Measurements from ENCODE around the gene TMEM205.

TMEM205 gene

DNA sequence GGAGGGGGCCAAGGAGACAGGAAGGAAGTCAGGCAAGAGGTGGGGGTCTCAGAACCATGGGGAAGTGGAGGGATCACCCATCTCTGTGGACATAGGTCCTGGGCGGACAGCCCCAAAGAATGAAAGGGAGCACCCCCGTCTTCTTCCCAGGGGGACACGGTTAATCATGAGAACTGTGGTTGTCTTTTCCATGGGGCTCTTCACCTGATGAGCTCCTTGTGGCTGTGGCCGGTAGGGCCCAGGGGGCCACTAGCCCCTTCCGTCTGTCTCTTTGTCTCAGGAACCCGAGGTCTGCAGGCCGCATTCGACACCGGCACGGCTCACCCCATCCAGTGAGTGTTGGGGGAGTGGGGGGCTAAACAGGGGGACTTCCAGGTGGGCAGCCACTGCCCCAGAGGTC, 17.8 kb upstream of the TMEM205 start:
- TF ChIP-seq ZFP30 (CRISPR knock-in tag; IDR thresholded peaks at IDR 0.05), result no peak
- no peak for TF ChIP-seq ARNTL (CRISPR knock-in tag; IDR thresholded peaks at IDR 0.05; ENCODE audit: borderline replicate concordance, low read depth)
- TF ChIP-seq TCF4 (CRISPR knock-in tag; IDR thresholded peaks at IDR 0.05; ENCODE audit: borderline replicate concordance), result no peak
- ATAC-seq, result no peak

DNA sequence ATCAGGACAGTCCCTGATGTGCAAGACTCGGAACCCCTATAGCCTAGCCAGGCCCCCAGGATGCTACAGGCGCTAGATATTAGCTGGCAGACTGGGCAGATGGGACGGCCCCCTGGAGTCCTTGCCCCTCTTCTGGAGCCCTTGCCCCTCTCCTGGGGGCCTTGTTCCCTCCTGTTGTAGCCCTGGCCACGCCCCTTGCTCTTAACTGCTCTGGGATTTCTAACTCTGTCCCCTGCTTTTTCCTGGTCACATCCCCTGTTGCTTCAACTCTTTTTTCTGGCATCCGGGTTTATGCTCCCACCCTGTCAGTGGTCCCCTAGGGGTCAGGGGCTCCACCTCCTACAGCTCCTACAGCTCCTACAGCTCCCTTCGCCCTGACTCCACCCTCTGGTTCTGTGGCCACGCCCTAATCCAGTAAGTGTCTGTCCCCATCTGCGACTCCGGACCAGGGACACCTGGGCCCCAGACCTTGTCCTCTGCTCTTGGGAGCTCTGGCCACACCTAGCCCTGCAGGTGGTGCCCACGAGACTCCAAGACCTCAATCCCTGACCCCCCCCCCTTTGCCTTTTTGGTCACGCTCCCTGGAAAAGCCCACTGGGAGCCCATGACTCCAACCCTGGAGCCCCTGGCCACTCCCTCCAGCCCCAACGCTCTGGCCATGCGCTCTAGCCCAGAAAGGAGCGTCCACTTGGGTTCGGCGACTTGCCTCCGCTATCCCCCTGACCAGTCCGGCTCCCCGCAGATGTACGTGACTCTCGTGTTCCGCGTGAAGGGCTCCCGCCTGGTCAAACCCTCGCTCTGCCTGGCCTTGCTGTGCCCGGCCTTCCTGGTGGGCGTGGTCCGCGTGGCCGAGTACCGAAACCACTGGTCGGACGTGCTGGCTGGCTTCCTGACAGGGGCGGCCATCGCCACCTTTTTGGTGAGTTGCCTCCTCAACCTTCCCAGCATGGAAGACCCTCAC, 16.0 kb upstream of the TMEM205 start:
- no peak for ATAC-seq
- TF ChIP-seq ZNF8 (CRISPR knock-in tag; IDR thresholded peaks at IDR 0.05), result no peak
- no peak for TF ChIP-seq RARB (CRISPR knock-in tag; IDR thresholded peaks at IDR 0.05)
- no peak for TF ChIP-seq TCF4 (CRISPR knock-in tag; IDR thresholded peaks at IDR 0.05; ENCODE audit: borderline replicate concordance)
- no peak for TF ChIP-seq GLIS3 (CRISPR knock-in tag; IDR thresholded peaks at IDR 0.05)
- no peak for TF ChIP-seq PPARA (CRISPR knock-in tag; IDR thresholded peaks at IDR 0.05; ENCODE audit: borderline replicate concordance)
- TF ChIP-seq ZFP30 (CRISPR knock-in tag; IDR thresholded peaks at IDR 0.05), result no peak
- no peak for TF ChIP-seq ZC3H10 (CRISPR knock-in tag; IDR thresholded peaks at IDR 0.05)
- TF ChIP-seq BACH2 (CRISPR knock-in tag; IDR thresholded peaks at IDR 0.05; ENCODE audit: borderline replicate concordance), result no peak
- TF ChIP-seq CSDC2 (CRISPR knock-in tag; IDR thresholded peaks at IDR 0.05), result no peak
- no peak for TF ChIP-seq ARNTL (CRISPR knock-in tag; IDR thresholded peaks at IDR 0.05; ENCODE audit: borderline replicate concordance, low read depth)
- TF ChIP-seq ESRRG (CRISPR knock-in tag; IDR thresholded peaks at IDR 0.05), result no peak
- TF ChIP-seq TOX (CRISPR knock-in tag; IDR thresholded peaks at IDR 0.05; ENCODE audit: borderline replicate concordance), result no peak
- no peak for TF ChIP-seq OSR1 (CRISPR knock-in tag; IDR thresholded peaks at IDR 0.05)
- TF ChIP-seq, protein P1, sequence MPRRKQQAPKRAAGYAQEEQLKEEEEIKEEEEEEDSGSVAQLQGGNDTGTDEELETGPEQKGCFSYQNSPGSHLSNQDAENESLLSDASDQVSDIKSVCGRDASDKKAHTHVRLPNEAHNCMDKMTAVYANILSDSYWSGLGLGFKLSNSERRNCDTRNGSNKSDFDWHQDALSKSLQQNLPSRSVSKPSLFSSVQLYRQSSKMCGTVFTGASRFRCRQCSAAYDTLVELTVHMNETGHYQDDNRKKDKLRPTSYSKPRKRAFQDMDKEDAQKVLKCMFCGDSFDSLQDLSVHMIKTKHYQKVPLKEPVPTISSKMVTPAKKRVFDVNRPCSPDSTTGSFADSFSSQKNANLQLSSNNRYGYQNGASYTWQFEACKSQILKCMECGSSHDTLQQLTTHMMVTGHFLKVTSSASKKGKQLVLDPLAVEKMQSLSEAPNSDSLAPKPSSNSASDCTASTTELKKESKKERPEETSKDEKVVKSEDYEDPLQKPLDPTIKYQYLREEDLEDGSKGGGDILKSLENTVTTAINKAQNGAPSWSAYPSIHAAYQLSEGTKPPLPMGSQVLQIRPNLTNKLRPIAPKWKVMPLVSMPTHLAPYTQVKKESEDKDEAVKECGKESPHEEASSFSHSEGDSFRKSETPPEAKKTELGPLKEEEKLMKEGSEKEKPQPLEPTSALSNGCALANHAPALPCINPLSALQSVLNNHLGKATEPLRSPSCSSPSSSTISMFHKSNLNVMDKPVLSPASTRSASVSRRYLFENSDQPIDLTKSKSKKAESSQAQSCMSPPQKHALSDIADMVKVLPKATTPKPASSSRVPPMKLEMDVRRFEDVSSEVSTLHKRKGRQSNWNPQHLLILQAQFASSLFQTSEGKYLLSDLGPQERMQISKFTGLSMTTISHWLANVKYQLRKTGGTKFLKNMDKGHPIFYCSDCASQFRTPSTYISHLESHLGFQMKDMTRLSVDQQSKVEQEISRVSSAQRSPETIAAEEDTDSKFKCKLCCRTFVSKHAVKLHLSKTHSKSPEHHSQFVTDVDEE (CRISPR knock-in tag; IDR thresholded peaks at IDR 0.05), result no peak
- no peak for TF ChIP-seq ISL1 (CRISPR knock-in tag; IDR thresholded peaks at IDR 0.05)
- TF ChIP-seq ZFP3 (CRISPR knock-in tag; IDR thresholded peaks at IDR 0.05), result no peak
- no peak for TF ChIP-seq SNAI2 (CRISPR knock-in tag; IDR thresholded peaks at IDR 0.05)
- TF ChIP-seq, protein P2, sequence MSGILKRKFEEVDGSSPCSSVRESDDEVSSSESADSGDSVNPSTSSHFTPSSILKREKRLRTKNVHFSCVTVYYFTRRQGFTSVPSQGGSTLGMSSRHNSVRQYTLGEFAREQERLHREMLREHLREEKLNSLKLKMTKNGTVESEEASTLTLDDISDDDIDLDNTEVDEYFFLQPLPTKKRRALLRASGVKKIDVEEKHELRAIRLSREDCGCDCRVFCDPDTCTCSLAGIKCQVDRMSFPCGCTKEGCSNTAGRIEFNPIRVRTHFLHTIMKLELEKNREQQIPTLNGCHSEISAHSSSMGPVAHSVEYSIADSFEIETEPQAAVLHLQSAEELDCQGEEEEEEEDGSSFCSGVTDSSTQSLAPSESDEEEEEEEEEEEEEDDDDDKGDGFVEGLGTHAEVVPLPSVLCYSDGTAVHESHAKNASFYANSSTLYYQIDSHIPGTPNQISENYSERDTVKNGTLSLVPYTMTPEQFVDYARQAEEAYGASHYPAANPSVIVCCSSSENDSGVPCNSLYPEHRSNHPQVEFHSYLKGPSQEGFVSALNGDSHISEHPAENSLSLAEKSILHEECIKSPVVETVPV (CRISPR knock-in tag; IDR thresholded peaks at IDR 0.05), result no peak
- no peak for TF ChIP-seq ZNF565 (CRISPR knock-in tag; conservative IDR thresholded peaks at IDR 0.05; ENCODE audit: low read depth)
- no peak for TF ChIP-seq ZNF70 (CRISPR knock-in tag; IDR thresholded peaks at IDR 0.05)

DNA sequence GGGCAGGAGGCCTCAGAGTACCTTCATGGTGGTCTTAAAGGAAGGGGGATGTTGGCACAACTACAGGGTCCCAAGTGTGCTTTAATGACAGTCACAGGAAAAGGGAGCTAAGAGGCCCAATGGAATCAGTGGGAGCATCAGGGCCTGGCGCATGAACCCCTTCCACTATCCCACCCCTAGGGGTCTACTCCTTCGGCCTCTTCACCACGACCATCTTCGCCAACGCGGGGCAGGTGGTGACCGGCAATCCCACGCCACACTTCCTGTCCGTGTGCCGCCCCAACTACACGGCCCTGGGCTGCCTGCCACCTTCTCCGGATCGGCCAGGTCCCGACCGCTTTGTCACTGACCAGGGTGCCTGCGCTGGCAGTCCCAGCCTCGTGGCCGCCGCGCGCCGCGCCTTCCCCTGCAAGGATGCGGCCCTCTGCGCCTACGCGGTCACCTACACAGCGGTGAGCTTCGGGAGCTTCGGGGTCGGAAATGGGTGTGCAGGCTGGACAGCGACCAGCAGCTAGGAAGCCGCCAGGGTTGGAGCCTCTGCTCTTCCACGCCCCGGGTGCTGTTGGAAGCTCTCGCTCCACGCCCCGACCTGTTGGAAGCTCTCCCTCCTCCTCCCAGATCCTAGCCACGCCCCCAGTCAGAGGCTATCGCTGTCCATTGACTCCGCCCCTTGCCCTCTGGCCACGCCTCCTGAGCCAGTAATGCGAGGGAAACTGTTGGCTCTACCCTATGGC, 15.1 kb upstream of the TMEM205 start:
- no peak for ATAC-seq
- TF ChIP-seq, protein P3, sequence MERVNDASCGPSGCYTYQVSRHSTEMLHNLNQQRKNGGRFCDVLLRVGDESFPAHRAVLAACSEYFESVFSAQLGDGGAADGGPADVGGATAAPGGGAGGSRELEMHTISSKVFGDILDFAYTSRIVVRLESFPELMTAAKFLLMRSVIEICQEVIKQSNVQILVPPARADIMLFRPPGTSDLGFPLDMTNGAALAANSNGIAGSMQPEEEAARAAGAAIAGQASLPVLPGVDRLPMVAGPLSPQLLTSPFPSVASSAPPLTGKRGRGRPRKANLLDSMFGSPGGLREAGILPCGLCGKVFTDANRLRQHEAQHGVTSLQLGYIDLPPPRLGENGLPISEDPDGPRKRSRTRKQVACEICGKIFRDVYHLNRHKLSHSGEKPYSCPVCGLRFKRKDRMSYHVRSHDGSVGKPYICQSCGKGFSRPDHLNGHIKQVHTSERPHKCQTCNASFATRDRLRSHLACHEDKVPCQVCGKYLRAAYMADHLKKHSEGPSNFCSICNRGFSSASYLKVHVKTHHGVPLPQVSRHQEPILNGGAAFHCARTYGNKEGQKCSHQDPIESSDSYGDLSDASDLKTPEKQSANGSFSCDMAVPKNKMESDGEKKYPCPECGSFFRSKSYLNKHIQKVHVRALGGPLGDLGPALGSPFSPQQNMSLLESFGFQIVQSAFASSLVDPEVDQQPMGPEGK (CRISPR knock-in tag; IDR thresholded peaks at IDR 0.05; ENCODE audit: borderline replicate concordance), result no peak
- TF ChIP-seq BACH2 (CRISPR knock-in tag; IDR thresholded peaks at IDR 0.05; ENCODE audit: borderline replicate concordance), result no peak
- no peak for TF ChIP-seq ZNF8 (CRISPR knock-in tag; IDR thresholded peaks at IDR 0.05)
- TF ChIP-seq ZFP3 (CRISPR knock-in tag; IDR thresholded peaks at IDR 0.05), result no peak
- TF ChIP-seq, protein P1 (CRISPR knock-in tag; IDR thresholded peaks at IDR 0.05), result no peak
- no peak for TF ChIP-seq CSDC2 (CRISPR knock-in tag; IDR thresholded peaks at IDR 0.05)
